RWPE1 (cell line): ENCODE data around the gene PCBP3.

Experiments
- CTCF ChIA-PET: fragments of 350-600 bp; sonication (Branson Sonifier 250); formaldehyde crosslinking; extraction: SDS; loops from one replicate; lab custom pipeline; 2021; lab: Yijun Ruan, JAX
- POLR2A ChIA-PET: fragments of 400-600 bp; formaldehyde crosslinking; extraction: SDS; loops from one replicate; lab custom pipeline; 2020; ENCODE audit warnings: antibody characterized with exemption; ENCODE audit not compliant: low non-redundant PET; lab: Yijun Ruan, JAX
- DNase-seq: peaks from one replicate; pipeline ENCODE4 v3.0.0; 2012; ENCODE audit warnings: low spot score
- H3K27ac ChIP-seq: fragments of 450-650 bp; 2 replicates; pipeline ENCODE4 v1.5.1; 2017
- TF ChIP-seq, protein P1 (sequence below): fragments of 450-650 bp; conservative IDR thresholded peaks from 2 replicates; pipeline ENCODE4 v1.5.1; 2017; ENCODE audit warnings: low read depth, mild to moderate bottlenecking

Gene PCBP3

DNA sequence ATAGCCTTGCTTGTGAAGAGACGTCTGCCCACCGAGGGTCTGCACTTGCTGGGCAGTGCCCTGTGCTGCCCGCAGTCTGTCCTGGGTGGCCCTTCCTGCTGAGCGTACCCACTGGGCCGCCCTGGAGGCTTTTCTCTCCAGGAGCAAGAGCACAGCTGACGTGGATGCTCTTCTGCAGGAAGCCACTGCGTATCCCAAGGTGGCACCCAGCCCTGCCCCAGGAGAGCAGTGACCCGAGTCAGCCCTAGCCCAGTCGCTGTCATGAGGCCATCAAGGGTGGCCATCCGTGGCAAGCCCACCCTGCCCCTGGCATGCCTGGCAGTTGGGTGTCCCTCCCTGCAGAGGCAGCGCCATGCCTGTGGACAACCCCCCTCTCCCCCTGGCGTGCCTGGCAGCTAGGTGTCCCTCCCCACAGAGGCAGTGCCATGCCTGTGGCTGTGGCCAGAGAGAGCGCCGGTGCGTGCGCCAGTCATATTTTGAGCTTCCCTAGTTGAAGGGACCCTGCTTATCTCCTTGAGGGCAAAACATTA is 286.8 kb downstream of the PCBP3 start:
- TF ChIP-seq, protein P1, sequence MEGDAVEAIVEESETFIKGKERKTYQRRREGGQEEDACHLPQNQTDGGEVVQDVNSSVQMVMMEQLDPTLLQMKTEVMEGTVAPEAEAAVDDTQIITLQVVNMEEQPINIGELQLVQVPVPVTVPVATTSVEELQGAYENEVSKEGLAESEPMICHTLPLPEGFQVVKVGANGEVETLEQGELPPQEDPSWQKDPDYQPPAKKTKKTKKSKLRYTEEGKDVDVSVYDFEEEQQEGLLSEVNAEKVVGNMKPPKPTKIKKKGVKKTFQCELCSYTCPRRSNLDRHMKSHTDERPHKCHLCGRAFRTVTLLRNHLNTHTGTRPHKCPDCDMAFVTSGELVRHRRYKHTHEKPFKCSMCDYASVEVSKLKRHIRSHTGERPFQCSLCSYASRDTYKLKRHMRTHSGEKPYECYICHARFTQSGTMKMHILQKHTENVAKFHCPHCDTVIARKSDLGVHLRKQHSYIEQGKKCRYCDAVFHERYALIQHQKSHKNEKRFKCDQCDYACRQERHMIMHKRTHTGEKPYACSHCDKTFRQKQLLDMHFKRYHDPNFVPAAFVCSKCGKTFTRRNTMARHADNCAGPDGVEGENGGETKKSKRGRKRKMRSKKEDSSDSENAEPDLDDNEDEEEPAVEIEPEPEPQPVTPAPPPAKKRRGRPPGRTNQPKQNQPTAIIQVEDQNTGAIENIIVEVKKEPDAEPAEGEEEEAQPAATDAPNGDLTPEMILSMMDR = no peak
- H3K27ac ChIP-seq = no peak overlapping the region
- CTCF ChIA-PET = no interaction called here
- POLR2A ChIA-PET = no interaction called here
- no peak for DNase-seq

DNA sequence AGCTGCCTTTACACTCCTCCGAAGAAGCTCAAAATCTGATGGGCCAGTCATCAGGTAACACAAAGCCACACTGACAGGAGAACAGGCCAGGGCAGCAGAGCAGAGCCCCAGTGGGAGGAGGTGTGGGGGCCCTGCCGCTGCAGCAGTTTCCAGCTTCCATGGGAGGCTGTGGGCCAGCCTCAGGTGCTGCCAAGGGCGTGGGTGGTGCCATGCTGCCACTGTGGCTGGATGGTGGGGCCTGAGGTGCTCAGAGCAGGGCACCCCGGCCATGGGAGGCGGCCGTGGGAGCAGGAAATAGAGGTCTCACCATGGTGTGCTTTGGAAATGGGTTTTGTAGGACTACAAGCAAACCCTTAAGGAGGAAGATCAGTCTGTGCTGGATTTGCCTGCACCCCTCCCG is 287.3 kb downstream of the PCBP3 start:
- ChIA-PET POLR2A (no interaction called here), CTCF (no interaction called here)
- DNase-seq = no peak
- H3K27ac ChIP-seq = no peak overlapping the region
- TF ChIP-seq, protein P1 = no peak

DNA sequence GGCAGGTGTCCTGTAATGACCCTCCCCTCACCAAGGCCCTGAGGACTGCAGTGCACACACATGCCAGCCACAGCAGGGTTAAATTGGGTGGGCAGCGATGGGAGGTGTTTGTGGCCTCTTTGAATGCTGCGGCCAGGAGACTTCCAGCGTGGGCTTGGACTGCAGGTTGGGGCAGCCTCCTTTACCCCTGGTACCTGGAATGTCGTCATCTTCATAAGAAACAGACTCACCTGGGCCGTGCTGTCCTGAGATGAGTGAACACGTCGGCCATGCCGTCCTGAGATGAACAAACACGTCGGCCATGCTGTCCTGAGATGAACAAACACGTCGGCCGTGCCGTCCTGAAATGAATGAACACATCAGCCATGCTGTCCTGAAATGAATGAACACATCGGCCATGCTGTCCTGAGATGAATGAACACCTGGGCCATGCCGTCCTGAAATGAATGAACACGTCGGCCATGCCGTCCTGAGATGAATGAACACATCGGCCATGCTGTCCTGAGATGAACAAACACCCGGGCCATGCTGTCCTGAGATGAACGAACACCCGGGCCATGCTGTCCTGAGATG is 288.0 kb downstream of the PCBP3 start:
- ChIA-PET POLR2A (no interaction called here), CTCF (no interaction called here)
- DNase-seq = no peak
- TF ChIP-seq, protein P1 = no peak
- H3K27ac ChIP-seq = no peak overlapping the region

DNA sequence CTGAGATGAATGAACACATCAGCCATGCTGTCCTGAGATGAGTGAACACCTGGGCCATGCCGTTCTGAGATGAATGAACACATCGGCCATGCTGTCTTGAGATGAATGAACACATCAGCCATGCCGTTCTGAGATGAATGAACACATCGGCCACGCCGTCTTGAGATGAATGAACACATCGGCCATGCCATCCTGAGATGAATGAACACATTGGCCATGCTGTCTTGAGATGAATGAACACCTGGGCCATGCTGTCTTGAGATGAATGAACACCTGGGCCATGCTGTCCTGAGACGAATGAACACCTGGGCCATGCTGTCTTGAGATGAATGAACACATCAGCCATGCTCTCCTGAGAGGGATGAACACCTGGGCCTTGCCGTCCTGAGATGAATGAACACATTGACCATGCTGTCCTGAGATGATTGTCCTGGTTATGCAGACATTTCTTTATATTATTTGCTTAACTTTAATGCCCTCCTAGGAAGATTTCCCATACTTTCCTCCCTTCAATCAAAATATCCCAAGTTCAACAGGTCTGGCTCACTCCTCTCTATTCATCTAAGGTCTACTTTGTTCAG is 289.5 kb downstream of the PCBP3 start:
- ChIA-PET CTCF (no interaction called here), POLR2A (no interaction called here)
- DNase-seq = no peak
- TF ChIP-seq, protein P1 = no peak
- H3K27ac ChIP-seq = no peak overlapping the region

DNA sequence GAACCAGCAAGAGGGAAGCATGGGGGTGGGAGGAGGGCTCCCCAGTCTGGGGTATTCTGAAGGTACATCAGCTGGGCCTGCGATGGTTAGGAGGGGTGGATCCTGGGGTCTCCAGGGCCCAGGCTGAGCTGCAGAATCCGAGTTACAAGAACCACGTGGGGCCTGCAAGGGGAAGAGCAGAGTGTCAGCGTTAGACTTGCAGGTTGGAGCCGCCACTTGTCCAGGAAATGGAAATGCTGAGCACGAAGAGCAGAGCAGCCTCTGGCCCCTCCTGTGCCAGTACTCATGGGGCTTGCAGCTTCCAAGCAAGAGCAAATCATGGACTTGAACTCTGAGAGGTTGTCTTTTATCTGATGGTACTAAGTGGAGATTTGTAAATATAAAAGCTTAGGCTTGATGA is 290.6 kb downstream of the PCBP3 start:
- ChIA-PET CTCF (no interaction called here), POLR2A (no interaction called here)

DNA sequence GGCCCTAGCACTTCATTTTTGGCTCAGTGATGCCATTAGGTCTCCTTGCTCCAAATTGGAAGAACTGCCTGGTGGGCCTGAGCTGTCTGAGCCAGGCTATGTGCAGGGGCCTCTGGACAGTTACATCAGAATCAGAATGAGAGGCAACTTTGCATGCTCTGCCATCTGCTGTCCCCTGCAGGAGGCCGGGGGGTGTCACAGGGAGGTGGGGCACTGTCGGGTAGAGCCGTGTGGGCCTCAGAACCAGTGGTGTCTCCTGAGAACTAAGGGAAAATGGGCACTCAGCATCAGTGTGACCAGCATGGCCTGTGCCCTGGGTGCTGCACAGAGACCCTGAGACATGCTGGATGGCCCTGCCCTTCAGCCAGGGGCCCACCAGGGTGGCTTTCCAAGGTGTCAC is 291.0 kb downstream of the PCBP3 start:
- TF ChIP-seq, protein P1 = no peak
- no peak overlapping the region for H3K27ac ChIP-seq
- CTCF ChIA-PET = no interaction called here
- POLR2A ChIA-PET = no interaction called here
- DNase-seq = no peak

More for the DNA sequence above, 290.6 kb downstream of the PCBP3 start:
- TF ChIP-seq, protein P1 = no peak
- DNase-seq = no peak
- H3K27ac ChIP-seq = no peak overlapping the region
